ENCODE data around the gene TRIM71.

DNA sequence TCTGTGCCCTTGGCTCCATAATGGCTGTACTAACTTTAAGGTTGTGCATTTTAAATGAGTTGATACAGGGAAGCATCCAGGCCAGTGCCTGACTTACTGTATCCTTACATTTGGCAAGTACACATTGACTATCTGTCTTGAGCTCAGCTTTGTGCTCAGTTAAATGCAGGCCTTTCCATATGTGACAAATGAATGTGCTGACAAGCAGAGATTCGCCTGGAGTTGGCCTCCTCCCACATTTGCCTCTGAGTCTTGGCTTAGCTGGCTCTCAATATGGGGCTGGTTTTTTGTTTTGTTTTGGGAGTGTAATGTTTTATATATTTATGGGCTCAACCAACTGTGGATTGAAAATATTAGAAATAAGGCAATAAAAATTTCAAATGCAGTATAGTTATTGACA lies 29.7 kb downstream of the TRIM71 start:
- TF ChIP-seq, protein P1, sequence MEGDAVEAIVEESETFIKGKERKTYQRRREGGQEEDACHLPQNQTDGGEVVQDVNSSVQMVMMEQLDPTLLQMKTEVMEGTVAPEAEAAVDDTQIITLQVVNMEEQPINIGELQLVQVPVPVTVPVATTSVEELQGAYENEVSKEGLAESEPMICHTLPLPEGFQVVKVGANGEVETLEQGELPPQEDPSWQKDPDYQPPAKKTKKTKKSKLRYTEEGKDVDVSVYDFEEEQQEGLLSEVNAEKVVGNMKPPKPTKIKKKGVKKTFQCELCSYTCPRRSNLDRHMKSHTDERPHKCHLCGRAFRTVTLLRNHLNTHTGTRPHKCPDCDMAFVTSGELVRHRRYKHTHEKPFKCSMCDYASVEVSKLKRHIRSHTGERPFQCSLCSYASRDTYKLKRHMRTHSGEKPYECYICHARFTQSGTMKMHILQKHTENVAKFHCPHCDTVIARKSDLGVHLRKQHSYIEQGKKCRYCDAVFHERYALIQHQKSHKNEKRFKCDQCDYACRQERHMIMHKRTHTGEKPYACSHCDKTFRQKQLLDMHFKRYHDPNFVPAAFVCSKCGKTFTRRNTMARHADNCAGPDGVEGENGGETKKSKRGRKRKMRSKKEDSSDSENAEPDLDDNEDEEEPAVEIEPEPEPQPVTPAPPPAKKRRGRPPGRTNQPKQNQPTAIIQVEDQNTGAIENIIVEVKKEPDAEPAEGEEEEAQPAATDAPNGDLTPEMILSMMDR (IDR thresholded peaks at IDR 0.05): no peak
- TF ChIP-seq EP300 (IDR thresholded peaks at IDR 0.05): no peak
- TF ChIP-seq POLR2A (IDR thresholded peaks at IDR 0.05): no peak
- no peak for TF ChIP-seq POLR2AphosphoS5 (IDR thresholded peaks at IDR 0.05)
